NB4 (cell line): ENCODE data around the gene ANKRD30B.
"Not testable (repeated sequence)": the region's sequence is repeated elsewhere in the genome, so short reads cannot be mapped to it uniquely, and the experiment has no call there.

Source experiments
- POLR2A ChIP-seq: IDR thresholded peaks from 2 replicates; pipeline ENCODE4 v1.6.1; 2011; ENCODE audit warnings: mild to moderate bottlenecking; ENCODE audit not compliant: insufficient read length; ENCODE audit errors: extremely low read depth
- TF ChIP-seq, protein P1 (sequence below): IDR thresholded peaks from one replicate; pipeline ENCODE4 v1.5.1; 2012; ENCODE audit warnings: low read depth, low read length
- TF ChIP-seq, protein P2 (sequence below): IDR thresholded peaks from 2 replicates; pipeline ENCODE4 v1.6.1; 2011; ENCODE audit warnings: low read depth, low read length

DNA sequence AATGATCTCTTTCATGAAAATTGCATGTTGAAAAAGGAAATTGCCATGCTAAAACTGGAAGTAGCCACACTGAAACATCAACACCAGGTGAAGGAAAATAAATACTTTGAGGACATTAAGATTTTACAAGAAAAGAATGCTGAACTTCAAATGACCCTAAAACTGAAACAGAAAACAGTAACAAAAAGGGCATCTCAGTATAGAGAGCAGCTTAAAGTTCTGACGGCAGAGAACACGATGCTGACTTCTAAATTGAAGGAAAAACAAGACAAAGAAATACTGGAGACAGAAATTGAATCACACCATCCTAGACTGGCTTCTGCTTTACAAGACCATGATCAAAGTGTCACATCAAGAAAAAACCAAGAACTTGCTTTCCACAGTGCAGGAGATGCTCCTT lies 103.6 kb downstream of the ANKRD30B start:
- TF ChIP-seq, protein P1, sequence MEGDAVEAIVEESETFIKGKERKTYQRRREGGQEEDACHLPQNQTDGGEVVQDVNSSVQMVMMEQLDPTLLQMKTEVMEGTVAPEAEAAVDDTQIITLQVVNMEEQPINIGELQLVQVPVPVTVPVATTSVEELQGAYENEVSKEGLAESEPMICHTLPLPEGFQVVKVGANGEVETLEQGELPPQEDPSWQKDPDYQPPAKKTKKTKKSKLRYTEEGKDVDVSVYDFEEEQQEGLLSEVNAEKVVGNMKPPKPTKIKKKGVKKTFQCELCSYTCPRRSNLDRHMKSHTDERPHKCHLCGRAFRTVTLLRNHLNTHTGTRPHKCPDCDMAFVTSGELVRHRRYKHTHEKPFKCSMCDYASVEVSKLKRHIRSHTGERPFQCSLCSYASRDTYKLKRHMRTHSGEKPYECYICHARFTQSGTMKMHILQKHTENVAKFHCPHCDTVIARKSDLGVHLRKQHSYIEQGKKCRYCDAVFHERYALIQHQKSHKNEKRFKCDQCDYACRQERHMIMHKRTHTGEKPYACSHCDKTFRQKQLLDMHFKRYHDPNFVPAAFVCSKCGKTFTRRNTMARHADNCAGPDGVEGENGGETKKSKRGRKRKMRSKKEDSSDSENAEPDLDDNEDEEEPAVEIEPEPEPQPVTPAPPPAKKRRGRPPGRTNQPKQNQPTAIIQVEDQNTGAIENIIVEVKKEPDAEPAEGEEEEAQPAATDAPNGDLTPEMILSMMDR = not testable (repeated sequence)
- not testable (repeated sequence) for TF ChIP-seq POLR2A
- TF ChIP-seq, protein P2, sequence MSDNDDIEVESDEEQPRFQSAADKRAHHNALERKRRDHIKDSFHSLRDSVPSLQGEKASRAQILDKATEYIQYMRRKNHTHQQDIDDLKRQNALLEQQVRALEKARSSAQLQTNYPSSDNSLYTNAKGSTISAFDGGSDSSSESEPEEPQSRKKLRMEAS = not testable (repeated sequence)
